Fibroblast of lung (primary cell): ENCODE results near the gene PTPN14.

Experiments used
- EZH2 ChIP-seq: IDR thresholded peaks from 2 replicates; pipeline ENCODE4 v1.5.1; 2012; ENCODE audit warnings: low read length, control low read depth, mild to moderate bottlenecking; ENCODE audit errors: missing control alignments
- TF ChIP-seq, protein P1 (sequence below), 2 donors: IDR thresholded peaks in 1 of 2; conservative IDR thresholded peaks in 1 of 2; 1 replicate in 1 of 2; 2 replicates in 1 of 2; pipeline ENCODE4 v1.5.1; 2011 to 2012; ENCODE audit warnings: low read length in 2 of 2, control low read depth in 1 of 2, inconsistent platforms in 1 of 2, low read depth in 1 of 2, mild to moderate bottlenecking in 1 of 2

DNA sequence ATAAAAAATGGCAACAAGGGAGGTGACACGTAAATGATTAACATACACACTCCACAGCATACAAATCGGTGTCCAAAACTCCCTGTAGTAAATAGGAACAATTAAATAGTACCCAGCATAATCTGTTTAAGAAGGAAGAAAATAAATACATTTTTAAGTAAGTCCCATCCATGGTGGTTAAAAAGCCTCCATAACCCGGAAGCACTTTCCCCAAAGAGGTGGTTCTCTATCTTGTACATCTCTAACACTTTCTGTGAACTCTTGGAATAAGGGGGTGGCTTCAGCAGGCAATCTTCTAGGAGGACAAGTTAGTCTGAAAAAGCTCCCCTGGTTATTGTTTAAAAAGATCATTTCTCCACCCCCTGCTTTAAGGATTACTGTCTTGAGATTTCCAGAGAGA lies 76.9 kb downstream of the PTPN14 start:
- TF ChIP-seq, protein P1, sequence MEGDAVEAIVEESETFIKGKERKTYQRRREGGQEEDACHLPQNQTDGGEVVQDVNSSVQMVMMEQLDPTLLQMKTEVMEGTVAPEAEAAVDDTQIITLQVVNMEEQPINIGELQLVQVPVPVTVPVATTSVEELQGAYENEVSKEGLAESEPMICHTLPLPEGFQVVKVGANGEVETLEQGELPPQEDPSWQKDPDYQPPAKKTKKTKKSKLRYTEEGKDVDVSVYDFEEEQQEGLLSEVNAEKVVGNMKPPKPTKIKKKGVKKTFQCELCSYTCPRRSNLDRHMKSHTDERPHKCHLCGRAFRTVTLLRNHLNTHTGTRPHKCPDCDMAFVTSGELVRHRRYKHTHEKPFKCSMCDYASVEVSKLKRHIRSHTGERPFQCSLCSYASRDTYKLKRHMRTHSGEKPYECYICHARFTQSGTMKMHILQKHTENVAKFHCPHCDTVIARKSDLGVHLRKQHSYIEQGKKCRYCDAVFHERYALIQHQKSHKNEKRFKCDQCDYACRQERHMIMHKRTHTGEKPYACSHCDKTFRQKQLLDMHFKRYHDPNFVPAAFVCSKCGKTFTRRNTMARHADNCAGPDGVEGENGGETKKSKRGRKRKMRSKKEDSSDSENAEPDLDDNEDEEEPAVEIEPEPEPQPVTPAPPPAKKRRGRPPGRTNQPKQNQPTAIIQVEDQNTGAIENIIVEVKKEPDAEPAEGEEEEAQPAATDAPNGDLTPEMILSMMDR (conservative IDR thresholded peaks at IDR 0.05 in 1 of 2, IDR thresholded peaks at IDR 0.05 in 1 of 2; ENCODE audit: low read depth in 1 of 2, low read length in 2 of 2) = no peak
- TF ChIP-seq EZH2 = no peak
